Anterior cingulate cortex (tissue), 58 donors: ENCODE data around the gene CTPS1.

Experiments used
- DNase-seq, 58 donors: peaks; one replicate each; lab custom pipeline; 2025; lab: John Stamatoyannopoulos, UW

The CTPS1 gene

DNA sequence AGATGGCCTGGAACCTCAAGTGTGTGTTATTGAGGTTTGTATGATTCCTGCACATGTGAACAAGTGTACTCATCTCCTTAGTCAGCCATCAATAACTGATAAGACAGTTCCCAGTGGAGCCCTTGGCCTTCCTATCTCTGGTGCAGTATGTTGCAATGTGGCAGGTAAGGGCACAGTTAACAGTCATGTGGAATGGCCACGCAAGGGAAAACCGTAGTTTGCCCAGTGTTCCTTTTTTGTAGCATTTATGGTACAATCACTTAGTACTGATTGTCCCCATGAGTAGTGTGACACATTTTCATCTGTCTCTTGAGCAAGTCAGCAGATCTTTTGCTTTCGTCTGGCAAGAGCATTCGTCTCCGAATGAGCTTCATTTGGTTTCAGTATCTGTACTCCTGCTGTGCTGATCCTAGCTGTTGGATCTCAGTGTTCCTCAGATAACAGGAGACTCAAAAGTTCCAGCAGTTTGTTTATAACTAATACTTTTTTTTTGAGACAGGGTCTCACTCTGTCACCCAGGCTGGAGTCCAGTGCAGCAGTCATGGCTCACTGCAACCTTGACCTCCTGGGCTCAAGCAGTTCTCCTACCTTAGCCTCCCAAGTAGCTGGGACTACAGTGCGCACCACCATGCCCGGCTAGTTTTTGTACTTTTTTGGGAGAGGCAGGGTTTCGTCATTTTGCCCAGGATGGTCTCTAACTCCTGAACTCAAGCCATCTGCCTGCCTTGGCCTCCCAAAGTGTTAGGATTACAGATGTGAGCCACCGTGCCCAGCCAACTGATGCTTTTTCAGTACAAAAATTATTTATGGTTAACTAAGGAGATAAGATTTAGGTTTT, 8.2 kb downstream of the CTPS1 start:
- peak in 1 of 58 donors; percentile 34 for DNase-seq

DNA sequence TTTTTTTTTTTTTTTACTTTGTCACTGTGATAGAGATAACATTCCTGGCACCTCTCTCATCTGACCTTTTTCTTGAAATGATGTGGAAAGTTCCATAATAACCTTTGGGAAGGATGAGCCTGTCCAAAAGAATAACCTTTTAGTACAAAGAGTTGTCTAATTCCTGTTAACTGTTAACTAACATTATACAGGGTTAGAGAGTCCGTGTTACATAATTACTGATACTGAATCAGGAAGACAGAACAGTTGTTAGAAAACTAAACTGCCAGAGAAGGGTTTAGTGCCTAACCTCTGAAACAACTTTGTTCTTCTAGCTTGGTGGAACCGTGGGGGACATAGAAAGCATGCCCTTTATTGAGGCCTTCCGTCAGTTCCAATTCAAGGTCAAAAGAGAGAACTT, 8.8 kb downstream of the CTPS1 start:
- no peak for DNase-seq

DNA sequence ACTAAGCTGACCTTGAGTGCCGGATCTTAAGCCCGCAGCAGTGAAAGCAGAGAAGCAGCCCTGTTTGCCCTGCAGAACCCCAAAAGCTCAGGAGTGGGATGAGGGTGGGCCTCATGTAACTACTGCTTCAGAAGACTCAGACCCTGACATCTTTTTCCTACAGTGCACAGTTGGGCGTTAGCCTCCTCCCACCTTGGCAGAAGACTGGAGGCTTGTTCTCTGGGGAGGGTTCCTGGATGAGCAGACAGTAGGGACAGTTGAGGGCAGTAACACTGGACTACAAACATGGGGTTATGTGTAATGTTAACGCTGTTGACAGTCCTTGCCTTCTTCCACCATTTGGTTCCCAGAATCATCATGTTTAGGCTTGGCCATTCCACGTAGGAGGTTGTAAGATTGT, 9.6 kb downstream of the CTPS1 start:
- DNase-seq, result no peak

DNA sequence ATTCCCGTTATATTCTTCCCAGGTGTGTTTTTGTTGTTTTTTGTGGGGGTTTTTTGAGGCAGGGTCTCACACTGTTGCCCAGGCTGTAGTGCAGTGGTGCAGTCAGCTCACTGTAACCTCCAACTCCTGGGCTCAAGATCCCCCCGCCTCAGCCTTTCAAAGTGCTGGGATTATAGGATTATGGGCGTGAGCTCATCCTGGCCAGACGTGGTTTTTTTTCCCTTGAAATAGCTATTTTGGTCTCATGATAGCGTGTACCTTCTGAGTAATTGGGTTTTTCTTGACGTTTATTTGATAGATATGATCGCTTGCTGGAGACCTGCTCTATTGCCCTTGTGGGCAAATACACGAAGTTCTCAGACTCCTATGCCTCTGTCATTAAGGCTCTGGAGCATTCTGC, 17.6 kb downstream of the CTPS1 start:
- DNase-seq, result no peak

DNA sequence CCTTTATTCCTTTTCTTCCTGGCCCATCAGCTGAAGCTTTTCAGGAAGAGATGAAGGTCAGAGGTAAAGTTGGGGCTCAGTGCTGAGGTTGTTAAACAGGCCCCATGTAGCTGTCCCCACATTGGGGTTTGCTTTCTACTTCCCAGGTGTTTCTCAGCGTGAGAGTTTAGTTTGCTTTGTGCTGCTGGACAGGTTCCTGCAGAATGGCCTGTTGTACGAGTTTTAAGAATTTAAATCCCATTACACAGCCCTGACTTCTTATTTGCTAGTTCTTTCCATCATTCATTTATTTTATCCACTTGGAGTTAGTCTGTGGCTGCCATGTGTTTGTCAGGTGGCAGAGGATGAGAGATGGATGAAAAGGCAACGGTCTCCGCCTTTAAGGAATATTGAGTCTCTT, 19.2 kb downstream of the CTPS1 start:
- no peak for DNase-seq

DNA sequence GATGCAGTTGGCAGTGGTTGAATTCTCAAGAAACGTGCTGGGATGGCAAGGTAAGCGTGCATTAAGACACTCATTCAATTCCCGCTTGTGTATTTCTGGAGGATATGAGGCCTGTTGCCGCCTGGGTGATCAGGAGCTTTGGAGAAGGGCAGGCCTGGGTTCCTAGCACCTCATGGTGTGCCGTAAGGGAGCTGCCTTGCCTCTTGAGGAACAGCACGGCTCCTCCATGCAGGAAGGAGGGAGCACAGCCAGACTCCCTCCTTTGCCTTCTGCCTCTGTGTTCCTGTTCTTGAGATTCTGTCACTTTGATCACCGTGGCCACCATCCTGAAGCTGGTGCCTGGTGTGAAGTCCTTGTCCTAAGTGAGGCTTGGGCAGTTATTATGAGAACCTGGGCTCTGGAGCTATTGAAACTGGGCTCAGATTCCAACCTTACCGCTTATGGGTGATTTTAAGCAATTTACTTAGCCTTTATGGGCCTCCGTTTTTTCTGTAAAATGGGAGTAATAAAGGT, 23.7 kb downstream of the CTPS1 start:
- no peak for DNase-seq

DNA sequence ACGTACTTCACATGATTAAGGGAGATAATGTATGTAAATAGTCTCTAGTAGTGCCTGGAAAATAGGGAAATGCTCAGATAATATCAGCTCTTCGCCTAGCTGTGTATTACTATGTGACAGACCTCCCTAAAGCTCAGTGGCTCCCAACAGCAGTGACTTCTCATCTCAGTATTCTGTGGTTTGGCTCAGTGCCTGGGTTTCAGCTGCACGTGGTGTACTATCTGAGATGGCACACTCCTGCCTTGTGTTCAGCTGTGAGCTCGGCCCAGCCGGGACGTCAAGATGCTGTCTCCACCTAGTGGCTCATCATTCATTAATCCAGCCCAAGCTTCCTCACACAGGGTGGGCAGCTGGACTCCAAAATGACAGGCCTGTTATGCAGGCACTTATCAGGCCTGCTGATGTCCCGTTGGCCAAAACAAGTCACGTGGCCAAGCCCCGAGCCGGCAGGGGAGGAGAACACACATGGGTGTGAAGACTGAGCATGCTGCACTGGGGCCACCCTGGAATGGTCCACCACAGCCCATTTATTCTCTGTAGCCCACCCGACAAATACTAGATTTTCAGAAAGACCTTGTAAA, 24.2 kb downstream of the CTPS1 start:
- peak in 57 of 58 donors; percentile 12 to 94 (median 78) for DNase-seq

DNA sequence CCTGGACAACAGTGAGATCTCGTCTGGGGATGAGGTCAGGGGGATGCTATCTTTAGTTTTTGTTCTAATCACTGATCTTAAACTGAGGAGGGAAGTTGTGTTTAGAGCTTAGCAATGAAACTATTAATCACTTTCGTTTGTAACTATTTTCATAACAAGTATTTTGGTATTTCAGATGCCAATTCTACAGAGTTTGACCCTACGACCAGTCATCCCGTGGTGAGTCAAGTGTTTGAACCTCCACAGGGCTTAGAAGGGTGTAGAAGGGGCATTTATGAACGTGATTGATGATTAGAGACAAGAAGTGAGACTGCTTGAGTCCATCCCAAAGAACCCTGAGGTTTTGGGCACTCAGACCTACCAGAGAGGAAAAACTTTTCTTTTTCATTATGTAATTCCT, 26.4 kb downstream of the CTPS1 start:
- no peak for DNase-seq

DNA sequence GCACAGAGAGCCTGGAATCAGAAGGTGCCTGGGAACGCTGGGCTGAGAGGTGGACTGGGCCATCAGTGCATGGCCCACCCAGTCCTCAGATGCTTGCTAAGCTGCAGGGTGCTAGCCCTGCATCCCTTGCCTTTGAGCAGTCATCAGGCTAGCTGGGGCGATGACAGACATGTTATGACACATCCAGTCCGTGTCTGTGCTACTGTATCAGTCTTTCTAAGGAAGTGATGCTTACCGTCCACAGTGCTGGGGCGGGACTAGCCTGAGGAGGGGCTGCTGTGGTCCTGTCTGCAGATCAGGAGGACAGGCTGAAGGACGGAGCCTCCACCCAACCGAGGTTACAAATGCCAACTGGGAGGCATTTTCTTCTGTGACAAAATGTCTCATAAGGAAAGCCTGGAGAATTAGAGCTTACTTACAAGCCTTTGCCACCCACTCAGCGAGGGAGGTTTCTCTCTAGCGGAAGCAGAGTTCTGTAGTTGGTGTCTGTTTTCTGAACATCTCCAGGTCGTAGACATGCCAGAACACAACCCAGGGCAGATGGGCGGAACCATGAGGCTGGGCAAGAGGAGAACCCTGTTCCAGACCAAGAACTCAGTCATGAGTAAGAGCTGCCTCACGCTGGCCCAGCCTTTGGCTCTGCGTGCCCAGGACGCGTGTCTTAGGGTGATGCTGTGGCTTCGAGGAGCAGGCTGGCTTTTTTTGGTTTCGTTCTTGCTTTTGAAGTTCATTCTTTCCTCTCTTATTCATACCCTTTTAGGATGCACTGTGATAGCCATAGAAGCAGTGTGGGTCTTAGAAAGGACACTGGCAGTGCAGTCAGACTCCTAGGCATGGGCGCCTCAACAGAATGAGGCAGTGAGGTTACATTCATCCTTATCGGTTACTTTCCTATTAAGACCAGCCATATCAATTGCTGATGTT, 27.7 kb downstream of the CTPS1 start:
- peak in 9 of 58 donors; percentile 11 to 31 (median 26) for DNase-seq

DNA sequence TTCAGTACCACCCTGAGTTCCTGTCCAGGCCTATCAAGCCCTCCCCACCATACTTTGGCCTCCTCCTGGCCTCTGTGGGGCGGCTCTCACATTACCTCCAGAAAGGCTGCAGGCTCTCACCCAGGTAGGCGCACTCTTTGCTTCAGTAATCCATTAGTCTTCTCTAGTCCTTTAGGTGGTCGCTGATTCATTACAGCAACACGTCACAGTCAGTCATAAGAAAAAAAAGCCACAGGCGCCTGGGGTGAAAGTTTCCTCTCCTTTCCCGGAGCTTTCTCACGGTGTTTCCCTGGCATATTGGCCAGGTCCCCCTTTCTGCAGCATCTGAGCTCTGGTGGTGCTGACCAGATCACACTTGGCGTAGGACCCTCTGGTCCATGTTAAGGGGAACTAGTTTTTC, 30.0 kb downstream of the CTPS1 start:
- DNase-seq, result no peak

DNA sequence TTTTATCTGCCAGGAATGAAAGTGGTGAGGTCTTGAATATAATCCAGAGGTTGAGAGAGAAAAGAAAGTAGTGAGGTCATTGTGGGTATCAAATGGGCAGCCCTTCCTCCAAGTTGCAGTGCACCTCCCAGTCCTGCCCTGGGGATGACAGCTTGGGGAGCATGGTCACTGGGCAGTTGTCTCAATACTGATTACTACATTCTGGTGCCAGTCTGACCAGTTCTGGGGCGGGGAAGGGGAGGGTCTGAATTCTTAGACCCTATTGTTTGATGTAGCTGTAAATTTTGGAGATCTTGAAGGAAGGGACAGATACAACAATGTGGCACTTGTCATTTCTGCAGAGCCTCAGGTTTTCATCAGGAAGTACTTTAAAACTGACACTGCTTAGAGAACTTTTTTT, 30.8 kb downstream of the CTPS1 start:
- no peak for DNase-seq

DNA sequence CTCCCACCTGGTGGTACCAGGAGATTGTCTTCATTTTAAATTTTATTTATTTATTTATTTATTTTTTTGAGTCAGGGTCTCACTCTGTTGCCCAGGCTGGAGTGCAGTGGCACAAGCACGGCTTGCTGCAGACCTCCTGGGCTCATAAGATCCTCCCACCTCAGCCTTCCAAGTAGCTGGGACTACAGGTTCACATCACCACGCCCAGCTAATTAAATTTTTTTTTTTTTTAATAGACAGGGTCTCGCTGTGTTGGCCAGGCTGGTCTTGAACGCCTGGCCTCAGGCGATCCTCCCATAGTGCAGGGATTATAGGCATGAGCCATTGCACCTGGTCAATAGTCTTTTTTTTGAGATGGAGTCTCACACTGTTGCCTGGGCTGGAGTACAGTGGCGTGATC, 33.5 kb downstream of the CTPS1 start:
- no peak for DNase-seq

DNA sequence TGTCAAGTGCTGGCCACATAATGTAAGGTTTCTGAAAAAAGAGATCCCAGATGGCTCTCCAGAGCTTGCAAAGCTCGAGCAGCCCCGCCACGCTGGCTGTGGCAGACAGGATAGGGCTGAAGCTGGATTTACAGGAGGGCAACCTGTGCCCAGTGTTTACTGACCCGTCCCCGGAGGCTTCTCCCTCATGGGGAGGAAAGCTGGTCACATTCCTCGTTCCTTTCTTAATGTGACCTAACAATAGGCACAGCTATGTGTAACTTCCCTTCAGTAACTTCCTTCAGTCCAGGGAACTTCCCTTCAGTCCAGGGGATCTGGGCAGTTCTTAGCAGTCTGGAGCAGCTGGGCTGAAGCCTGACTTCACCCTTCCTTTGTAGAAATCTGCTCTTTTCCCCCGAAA, 34.3 kb downstream of the CTPS1 start:
- no peak for DNase-seq

DNA sequence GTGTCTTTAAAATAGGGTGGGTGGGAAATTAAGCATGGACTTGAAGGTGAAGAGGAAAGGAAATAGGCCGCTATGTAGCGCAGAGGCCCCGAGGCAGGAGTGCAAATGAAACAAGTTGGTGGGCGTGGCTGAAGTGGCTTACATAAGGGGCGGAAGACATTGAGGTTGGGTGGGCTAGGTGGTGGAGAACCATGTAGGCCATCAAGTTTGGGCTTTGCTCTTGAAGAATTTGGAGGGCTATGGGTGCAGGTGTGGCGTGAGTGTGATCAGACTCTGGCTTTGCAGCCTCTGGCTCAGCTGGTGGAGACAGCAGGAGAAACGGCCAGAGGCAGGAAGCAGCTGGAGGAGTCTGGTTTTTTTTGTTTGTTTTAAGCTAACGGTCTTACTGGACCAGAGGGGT, 35.4 kb downstream of the CTPS1 start:
- no peak for DNase-seq

DNA sequence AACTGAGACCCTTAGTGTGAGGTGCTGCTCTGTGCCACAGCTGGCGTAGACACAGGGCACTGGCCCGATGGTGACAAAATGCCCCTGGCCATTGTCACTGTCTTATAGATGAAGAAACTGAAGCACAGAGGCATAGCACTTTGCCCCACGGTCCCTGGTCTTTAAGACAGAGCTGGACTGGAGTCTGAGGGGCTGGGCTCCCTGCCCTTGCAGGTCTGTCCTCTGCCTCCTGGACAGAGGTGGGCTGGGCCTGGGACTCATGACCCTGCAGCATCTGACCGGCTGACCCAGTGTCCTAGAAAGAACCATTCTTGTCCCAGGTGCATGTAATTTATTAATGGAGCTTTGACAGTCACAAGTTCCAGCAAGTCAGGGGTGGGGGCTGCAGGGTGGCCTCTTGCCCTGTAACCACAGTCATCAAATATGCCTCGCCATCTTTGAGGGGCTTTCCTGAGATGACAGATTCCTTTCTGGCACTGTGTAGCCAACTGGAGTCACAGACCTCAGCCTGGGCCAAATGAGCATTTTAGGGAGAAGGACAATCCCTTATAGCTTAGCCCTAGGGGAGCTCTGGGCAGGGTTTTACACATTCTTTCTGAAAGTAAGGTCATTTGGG, 35.9 kb downstream of the CTPS1 start:
- DNase-seq, result no peak

DNA sequence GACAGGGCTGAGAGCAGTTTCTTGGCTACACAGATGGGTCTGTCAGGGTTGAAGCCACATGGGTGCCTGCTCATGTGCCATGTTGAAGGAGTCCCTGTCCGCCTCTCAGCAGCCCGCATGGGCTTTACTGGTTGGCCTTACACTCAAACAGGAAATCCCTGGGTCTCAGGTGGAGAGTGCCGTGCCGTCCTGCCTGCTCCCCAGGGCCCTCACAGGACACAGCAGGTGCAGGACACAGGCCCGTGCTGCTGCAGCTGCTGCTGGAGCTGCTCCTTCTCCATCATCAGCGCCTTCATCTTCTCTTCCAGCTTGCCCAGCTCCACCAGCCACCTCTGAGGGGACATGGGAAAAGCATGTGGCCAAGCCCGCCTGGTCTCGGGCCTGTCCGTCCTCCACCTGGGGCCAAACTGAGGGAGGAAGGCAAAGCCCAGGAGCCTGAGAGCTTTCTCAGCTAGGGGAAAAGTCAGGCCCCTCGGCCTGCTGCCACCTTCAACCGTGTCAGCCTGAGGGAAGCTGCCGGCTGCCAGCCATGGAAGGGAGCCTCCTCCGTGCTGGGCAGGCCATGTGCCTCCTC, 36.5 kb downstream of the CTPS1 start:
- DNase-seq, result no peak

DNA sequence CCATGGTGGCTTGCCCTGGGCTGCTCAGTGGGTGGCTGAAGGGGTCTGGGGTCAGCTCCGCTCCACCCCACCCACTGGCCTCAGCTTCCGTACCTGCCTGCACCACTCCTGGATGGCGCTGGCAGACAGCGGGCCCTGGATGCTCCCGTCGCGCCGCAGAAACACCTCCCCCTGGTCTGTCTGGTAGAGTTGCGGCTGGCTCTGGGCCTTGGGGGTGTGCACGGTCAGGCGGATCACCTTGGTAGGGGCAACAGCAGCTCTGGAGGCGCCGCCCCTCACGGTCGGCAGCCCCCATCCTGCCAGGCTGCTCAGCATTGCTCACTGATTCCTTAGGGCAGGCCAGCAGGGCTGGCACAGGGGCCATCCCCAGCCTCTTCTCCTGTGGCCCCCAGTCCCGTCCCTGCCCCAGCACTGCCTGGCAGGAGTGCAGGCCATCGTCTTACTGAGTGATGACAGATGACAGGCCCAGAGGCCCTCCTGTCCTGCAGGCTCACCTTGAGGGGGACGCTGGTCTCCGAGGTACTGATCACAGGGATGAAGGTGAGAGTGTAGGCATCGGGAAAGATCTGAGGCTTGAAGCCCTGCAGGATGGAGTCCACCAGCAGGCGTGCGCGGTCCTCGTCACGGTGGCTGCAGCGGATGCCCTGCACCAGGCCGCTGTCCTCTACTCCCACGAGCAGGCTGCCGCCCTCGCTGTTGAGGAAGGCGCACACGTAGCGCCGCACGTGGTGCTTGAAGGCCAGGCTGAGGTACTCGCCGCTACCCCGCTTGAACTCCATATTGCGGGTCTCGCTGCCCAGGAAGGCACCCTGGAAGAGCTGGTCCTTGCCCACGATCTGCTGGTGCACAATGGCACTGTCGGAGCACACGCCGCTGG, 37.9 kb downstream of the CTPS1 start:
- DNase-seq, result no peak

DNA sequence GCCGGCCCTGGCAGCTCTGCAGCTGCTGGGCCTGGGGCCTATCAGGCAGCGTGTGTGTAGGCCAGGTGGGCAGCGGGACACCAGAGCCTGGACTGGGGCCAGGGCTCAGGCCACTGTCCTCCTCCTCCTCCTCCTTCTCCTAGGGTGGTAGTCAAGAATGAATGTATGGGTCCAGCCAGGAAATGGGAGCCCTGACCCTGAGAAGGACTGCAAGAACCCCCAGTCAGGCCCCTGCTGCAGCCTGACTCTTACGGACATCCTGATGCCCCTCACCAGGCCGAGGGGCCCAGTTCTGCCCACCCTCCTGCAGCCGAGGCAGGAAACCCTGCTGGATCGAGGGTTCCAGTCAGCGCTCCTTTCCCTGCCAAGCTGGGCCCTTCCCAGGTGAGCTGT, 38.5 kb downstream of the CTPS1 start:
- no peak for DNase-seq

DNA sequence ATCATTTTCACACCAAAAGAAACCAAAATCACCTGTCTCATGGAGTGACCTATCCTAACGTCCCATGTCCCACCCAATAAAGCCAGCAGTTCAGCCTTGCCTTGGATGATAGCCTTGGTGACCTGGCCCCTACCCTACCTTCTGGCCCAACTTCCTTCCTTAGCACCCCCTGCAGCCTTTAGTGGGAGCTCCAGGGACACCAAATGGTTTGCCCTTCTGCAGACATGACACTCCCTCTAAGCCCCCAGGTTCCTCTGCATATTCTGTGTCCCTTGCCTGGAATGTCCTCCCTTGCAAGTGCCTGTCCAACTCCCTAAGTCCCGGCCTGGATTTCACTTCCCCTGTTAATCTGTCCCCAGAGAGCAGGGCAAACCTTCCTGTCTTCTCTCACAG, 39.9 kb downstream of the CTPS1 start:
- no peak for DNase-seq
